Nucleus accumbens (tissue), 56 donors: Measurements from ENCODE around the gene RPEL1.
A peak's percentile ranks its signal among the peaks of the same experiment; 100 is the strongest.
"Not testable (repeated sequence)": the region's sequence is repeated elsewhere in the genome, so short reads cannot be mapped to it uniquely, and the experiment has no call there.

Experiments
- DNase-seq, 56 donors: peaks; one replicate each; lab custom pipeline; 2025; lab: John Stamatoyannopoulos, UW

RPEL1 gene

DNA sequence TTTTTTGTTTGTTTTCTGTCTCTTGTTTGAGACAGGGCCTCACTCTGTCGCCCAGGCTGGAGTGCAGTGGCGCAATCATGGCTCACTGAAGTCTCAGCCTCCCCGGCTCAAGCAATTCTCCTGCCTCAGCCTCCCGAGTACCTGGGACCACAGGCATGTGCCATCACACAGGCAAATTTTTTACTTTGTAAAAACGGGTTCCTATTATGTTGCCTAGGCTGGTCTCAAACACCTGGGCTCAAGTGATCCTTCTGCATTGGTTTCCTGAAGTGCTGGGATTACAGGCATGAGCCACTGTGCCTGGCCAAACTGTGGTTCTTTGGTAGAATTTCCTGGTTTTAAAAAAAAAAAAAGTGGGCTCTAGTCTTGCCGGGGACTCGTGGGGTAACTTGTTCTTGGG, at the start of gene RPEL1:
Gene RPEL1, plus strand, starts transcription at position 301 of the 400 bp plus-strand sequence. CDS start 110 bp downstream, outside the sequence.
- not testable (repeated sequence) for DNase-seq

DNA sequence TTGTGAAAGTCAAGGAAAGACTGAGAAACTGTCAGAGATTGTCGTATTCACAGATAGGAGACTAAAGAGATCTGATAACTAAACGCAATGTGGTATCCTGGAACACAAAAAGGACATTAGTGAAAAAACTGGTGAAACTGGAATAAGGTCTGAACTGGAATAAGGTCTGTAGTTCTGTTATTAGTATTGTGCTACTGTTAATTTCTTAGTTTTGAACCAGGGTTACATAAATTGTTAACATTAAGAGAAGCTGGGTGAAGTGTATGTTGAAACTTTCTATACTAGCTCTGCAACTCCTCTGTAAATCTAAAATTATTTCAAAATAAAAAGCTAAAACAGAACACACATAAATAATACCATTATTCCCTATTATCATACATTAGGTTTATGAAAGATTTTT, 49.2 kb upstream of the RPEL1 start:
- DNase-seq = no peak

DNA sequence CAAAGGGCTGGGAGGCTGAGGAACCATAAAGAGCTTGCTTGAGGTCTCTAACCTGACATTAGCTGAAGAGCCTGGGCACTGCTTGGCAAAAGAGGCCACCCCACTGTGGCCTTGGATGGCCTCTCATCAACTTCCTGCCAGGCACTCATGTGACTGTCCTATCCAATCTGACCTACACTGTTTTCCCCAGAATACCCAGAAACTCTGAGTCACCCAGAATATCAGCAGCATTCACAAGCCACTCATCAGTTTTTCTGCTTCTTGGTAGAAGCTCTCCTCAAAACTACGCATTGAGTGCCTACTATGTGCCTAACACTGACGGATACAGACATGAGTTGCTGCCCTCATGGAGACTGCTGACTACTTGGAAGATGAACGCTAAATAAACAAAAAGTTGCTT, 48.5 kb upstream of the RPEL1 start:
- peak in 10 of 56 donors; percentile 3 to 63 (median 12) for DNase-seq

DNA sequence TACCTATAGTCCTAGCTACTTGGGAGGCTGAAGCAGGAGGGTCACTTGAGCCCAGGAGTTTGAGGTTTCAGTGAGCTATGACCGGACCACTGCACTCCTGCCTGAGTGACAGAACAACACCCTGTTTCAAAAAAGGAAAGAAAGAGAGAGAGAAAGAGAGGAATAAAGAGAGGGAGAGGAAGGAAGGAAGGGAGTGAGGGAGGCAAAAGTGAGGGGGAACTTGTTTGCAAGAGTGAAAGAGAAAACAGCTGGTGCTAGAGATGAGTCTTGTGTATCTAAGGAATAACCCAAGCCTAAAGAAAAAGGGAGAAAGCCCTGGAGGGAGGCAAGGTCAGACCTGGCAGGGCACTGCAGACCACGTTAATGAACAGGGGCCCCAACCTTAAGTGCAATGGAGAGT, 47.8 kb upstream of the RPEL1 start:
- no peak for DNase-seq

DNA sequence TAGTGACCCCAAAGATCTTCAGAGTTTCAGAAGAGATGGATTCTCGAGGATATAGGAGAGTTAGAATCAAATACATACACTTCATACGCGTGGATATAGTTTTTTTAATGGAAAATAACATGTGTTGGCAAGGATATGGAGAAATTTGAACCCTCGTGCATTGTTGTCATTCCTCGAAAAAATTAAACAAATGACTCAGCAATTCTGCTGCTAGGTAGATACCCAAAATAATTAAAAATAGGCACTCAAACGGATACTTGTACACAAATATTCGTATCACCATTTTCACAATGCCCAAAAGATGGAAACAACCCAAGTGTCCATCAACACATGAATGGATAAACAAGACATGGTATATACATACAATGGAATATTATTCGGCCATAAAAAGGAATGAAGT, 47.0 kb upstream of the RPEL1 start:
- no peak for DNase-seq

DNA sequence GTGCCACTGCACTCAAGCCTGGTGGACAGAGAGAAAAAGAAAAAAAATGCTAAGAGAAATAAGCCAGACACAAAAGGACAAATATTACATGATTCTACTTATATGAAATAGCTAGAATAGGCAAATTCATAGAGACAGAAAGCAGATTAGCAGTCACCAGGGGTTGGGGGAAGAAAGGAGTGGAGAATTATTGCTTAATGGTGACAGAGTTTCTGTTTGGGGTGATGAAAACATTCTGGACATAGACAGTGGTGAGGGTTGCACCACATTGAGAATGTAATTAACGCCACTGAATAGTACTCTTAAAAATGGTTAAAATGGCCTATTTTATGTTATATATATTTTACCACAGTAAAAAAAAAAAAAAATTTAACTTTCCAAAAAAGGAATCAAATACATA, 46.2 kb upstream of the RPEL1 start:
- no peak for DNase-seq

DNA sequence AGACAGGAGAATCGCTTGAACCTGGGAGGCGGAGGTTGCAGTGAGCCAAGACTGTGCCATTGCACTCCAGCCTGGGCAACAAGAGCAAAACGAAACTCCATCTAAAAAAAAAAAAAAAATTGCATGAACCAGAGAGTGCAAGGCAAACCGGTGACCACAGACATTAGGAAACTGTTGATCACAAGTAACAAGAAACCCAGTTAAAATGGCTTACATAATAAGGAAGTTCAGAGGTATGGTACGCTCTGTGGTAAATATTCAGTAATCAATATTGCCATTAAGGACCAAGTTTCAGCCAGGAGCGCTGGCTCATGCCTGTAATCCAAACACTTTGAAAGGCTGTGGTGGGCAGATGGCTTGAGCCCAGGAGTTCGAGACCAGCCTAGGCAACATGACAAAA, 43.4 kb upstream of the RPEL1 start:
- no peak for DNase-seq

DNA sequence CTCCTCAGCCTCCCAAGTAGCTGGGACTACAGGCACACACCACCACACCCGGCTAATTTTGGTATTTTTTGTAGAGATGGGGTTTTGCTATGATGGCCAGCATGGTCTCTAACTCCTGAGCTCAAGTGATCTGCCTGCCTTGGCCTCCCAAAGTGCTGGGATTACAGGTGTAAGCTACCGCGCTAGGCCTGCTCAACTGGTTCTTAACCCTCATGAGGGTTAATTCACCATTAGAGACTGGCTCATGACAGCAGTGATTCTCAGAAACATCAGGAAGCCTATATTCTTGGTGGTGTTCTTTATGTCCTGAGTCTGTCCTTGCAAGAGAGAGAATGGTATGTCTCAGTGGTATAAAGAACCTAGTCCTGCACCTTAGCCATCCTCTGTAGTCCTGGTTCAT, 42.2 kb upstream of the RPEL1 start:
- DNase-seq = no peak

DNA sequence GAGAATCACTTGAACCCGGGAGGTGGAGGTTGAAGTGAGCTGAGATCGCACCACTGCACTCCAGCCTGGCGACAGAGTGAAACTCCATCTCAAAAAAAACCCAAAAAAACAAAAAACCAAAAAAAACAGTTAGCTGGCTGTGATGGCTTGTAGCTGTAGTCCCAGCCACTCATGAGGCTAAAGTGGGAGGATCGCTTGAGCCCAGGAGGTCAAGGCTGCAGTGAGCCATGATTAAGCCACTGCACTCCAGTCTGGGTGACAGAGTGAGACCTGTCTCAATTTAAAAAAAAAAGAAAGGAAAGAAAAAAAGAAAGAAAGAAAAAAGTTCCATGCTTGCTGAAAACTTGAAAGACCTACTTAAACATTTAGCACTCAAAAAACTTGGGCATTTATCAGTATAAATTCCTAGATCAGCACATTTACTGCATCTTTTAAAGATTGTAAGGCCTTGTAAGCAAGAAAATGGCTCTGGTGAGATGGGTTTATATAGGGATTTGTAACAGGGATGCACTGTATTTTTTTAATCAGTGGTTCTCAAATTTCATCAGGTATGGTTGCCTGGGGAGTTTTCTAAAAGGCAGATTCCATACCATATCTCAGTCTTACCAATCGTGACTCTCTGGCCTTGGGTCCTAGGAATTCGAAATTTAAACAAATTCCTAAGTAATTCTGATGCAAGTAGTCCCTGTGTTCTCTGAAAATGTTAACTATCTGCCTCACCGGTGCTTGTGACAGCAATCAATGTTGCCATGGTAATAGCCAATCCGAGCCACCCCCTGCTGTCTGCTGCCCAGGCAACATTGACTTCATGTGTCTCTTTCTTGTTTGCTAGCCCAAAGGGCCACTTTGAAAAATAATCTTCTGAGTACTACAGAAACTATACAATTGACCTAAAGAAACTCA, 41.1 kb upstream of the RPEL1 start:
- DNase-seq = peak in 10 of 56 donors; percentile 3 to 32 (median 16)

DNA sequence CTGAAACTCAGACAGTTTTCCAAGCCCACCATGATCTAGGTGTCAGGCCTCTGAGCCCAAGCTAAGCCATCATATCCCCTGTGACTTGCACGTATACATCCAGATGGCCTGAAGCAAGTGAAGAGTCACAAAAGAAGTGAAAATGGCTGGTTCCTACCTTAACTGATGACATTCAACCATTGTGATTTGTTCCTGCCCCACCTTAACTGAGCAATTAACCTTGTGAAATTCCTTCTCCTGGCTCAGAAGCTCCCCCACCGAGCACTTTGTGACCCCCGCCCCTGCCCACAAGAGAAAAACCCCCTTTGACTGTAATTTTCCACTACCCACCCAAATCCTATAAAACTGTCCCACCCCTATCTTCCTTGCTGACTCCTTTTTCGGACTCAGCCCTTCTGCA, 40.3 kb upstream of the RPEL1 start:
- not testable (repeated sequence) for DNase-seq

DNA sequence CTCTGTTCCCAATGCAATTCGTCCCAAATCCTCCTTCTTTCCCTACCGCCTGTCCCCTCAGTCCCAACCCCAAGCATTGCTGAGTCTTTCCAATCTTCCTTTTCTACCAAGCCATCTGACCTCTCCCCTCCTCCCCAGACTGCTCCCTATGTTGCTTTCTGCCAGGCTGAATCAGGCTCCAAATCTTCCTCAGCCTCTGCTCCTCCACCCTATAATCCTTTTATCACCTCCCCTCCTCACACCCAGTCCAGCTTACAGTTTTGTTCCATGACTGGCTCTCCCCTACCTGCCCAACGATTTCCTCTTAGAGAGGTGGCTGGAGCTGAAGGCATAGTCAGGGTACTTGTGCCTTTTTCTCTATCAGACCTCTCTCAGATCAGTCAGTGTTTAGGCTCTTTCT, 39.0 kb upstream of the RPEL1 start:
- DNase-seq = not testable (repeated sequence)

DNA sequence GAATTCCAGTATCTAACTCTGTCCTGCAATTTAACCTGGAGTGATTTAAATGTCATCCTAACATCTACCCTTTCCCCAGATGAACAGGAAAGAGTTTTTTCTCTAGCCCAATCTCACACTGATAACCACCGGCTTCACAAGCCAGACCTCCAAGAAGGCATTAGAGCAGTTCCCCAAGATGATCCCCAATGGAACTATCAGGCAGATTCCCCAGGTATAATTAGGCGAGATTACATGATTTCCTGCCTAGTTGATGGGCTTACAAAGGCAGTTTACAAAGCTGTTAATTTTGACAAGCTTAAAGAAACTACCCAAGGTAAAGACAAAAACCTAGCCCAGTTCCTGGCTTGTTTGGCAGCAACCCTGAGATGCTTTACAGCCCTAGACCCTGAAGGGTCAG, 38.5 kb upstream of the RPEL1 start:
- DNase-seq = no peak

DNA sequence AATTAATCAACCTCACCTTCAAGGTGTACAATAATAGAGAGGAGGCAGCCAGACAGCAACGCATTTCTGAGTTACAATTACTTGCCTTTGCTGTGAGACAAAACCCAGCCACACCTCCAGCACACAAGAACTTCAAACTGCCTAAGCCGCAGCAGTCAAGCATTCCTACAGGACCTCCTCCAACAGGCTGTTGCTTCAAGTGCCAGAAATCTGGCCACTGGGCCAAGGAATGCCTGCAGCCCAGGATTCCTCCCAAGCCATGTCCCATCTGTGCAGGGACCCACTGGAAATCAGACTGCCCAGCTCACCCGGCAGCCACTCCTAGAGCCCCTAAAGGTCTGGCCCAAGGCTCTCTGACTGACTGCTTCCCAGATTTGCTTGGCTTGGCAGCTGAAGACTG, 38.0 kb upstream of the RPEL1 start:
- DNase-seq = peak in 1 of 56 donors; percentile 25

DNA sequence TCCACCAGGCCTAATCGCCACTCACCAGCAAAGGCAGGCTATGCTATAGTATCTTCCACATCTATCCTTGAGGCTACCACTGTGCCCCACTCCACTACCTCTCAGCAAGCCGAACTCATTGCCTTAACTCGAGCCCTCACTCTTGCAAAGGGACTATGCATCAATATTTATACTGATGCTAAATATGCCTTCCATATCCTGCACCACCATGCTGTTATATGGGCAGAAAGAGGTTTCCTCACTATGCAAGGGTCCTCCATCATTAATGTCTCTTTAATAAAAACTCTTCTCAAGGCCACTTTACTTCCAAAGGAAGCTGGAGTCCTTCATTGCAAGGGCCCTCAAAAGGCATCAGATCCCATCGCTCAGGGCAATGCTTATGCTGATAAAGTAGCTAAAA, 35.4 kb upstream of the RPEL1 start:
- not testable (repeated sequence) for DNase-seq

DNA sequence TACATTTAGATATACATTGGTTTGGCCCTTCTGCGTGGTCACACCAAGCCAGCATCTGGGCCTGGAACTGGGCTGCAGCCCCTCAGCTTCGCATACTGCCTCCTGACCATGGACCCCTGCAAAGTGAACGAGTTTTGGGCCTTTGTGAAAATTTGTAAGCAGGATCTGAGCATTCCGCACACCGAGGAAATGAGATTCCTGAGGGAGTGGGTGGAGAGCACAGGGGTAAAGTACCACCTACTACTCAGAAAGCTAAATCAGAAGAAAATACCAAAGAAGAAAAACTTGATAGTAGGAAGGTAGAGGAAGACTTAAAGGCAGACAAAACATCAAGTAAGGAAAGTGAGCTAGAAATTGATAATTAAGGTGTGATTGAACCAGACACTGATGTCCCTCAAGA, 30.1 kb upstream of the RPEL1 start:
- peak in 3 of 56 donors; percentile 3 to 21 (median 8) for DNase-seq

DNA sequence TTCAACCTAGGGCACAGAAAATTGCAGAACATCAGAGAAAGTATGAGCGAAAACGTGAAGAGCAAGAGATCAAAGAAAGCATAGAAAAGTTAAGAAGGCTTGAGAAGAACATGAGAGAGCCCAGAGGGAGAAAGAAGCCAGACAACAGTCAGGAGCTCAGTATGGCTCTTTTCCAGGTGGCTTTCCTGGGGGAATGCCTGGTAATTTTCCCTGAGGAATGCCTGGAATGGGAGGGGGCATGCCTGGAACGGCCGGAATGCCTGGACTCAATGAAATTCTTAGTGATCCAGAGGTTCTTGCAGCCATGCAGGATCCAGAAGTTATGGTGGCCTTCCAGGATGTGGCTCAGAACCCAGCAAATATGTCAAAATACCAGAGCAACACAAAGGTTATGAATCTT, 29.3 kb upstream of the RPEL1 start:
- not testable (repeated sequence) for DNase-seq

DNA sequence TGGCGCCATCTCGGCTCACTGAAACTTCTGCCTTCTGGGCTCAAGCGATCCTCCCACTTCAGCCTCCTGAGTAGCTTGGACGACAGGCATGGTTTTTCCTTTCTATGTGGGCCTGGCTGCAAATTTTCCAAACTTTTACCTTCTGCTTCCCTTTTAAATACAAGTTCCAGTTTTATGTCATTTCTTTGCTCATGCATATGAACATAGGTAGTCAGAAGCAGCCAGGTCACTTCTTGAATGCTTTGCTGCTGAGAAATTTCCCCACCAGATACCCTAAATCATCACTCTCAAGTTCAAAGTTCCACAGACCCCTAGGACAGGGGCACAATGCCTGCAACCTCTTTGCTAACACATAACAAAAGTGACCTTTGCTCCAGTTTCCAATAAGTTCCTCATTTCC, 21.6 kb upstream of the RPEL1 start:
- DNase-seq = no peak

DNA sequence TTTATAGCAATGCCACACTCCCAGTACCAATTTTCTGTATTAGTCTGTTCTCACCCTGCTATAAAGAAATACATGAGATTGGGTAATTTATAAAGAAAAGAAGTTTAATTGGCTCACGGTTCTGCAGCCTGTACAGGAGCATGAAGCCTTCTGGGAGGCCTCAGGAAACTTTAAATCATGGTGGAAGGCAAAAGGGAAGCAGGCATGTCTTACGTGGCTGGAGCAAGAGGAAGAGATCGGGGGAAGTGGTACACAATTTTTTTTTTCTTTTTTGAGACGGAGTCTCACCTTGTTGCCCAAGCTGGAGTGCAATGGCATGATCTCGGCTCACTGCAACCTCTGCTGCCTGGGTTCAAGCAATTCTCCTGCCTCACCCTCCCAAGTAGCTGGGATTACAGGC, 21.0 kb upstream of the RPEL1 start:
- DNase-seq = not testable (repeated sequence)

DNA sequence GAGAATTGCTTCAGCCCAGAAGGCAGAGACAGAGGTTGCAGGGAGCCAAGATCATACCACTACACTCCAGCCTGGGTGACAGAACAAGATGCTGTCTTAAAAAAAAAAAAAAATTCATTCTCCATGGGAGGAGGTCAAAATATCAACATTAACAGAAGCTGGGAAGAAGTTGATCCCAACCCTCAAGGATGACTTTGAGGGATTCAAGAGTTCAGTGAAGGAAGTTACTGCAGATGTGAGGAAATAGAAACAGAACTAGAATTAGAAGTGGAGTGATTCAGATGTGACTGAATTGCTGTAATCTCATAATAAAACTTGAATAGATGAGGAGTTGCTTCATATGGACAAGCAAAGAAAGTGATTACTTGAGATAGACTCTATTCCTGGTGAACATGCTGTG, 19.7 kb upstream of the RPEL1 start:
- no peak for DNase-seq

DNA sequence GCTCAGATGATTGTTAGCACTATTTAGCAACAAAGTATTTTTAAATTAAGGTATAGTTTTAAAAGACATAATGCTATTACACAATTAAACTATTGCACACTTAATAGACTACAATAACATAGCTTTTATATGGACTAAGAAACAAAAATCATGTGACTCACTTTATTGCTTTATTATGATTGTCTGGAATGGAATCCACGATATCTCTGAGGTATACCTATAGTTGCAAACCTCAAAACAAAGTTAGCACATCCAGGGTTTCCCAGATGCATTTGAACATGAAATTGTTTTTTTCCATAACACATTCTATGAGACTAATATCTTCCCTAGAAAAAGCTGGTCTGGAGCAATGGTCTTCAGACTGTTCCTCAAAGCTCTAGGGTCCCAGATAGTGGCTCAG, 18.3 kb upstream of the RPEL1 start:
- no peak for DNase-seq

DNA sequence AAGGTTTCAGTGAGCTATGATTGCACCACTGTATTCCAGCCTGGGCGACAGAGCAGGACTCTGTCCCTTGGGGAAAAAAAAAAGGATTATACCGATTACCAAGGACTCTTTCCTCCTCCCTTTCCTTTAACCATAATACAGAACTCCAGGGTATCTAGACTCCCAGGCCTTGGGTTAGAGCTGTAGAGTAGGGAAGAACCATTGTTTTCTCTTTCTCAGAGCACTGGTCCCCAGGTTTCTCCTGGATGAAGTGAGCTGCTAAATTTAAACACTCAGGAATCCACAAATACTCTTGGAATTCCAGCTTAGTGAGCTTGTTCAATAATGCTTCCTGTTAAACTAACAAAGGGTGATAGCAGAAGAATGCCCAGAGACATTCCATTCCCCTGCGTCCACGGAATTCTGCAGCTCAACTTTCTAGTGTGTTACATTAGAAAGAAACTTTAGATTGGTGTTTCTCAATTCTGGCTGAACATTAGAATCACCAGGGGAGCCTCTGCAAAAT, 14.6 kb upstream of the RPEL1 start:
- no peak for DNase-seq

DNA sequence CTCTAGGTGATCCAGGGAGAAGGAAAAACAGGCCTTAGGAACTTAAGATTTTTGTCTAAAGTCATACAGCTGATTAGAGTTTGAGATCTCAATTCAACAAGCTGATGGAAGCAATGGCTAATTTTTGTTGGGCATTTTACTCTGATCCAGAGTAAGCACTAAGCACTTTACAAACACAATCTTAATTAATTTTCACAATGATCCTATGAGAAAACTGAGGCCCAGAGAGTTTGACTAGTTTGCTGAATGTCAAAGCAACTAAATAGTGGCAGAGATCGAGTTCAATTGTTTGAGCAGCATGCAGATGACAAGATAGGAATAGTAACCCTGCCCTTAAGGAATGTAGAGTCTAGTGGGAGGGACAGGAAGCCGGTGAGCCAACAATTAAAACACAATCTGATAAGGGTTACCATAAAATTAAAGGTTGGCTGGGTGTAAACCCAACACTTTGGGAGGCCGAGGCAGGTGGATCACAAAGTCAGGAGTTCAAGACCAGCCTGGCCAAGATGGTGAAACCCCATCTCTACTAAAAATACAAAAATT, 13.5 kb upstream of the RPEL1 start:
- DNase-seq = no peak
